Suprapubic skin (tissue), 3 donors: ENCODE measurements around the gene SVOP.
"Not testable (repeated sequence)": the region's sequence is repeated elsewhere in the genome, so short reads cannot be mapped to it uniquely, and the experiment has no call there.

Experiments used
- CTCF ChIP-seq, 2 donors: fragments of 200-600 bp in 1 of 2; fragments of 450-650 bp in 1 of 2; sonication (generic) in 1 of 2; IDR thresholded peaks; one replicate each; pipeline ENCODE4 v1.5.1; 2016 to 2019; ENCODE audit warnings: antibody characterized with exemption in 2 of 2, mild to moderate bottlenecking in 1 of 2, moderate library complexity in 1 of 2
- POLR2A ChIP-seq, 2 donors: fragments of 450-650 bp; IDR thresholded peaks; one replicate each; pipeline ENCODE4 v1.6.1; 2017; ENCODE audit warnings: antibody characterized with exemption in 2 of 2, mild to moderate bottlenecking in 2 of 2, moderate library complexity in 2 of 2

- TF ChIP-seq CTCF, POLR2A (IDR thresholded peaks at IDR 0.05): not testable (repeated sequence)
Measured at GRCh38 chr12:108859141-108859922, 161.5 kb downstream of the SVOP start.
